Neural progenitor cell (in vitro differentiated cells): Measurements from ENCODE around the gene FAM53B. TPM values are rescaled to one million over a fixed set of nuclear protein-coding genes. Genes with fewer than 3 reads are reported as not detected.

Experiments
- DNase-seq: peaks from one replicate; pipeline ENCODE4 v3.0.0-alpha.2; 2016; ENCODE audit warnings: low spot score
- H2AFZ ChIP-seq: fragments of 200-600 bp; sonication (generic); replicated peaks from 2 replicates; pipeline ENCODE4 v1.6.1; 2016; ENCODE audit warnings: antibody characterized with exemption
- H3F3A ChIP-seq: fragments of 200-600 bp; sonication (generic); 2 replicates; pipeline ENCODE4 v1.6.1; 2016; ENCODE audit warnings: antibody characterized with exemption, low read depth
- H3K27ac ChIP-seq: fragments of 200-600 bp; sonication (generic); 2 replicates; pipeline ENCODE4 v1.5.1; 2016; ENCODE audit warnings: mild to moderate bottlenecking
- H3K27me3 ChIP-seq: fragments of 200-600 bp; sonication (generic); 2 replicates; pipeline ENCODE4 v1.6.1; 2016; ENCODE audit warnings: mild to moderate bottlenecking, moderate library complexity
- H3K36me3 ChIP-seq: fragments of 200-600 bp; sonication (generic); 2 replicates; pipeline ENCODE4 v1.5.1; 2016
- H3K4me1 ChIP-seq: fragments of 200-600 bp; sonication (generic); 2 replicates; pipeline ENCODE4 v1.6.1; 2016; ENCODE audit warnings: mixed run types
- H3K4me2 ChIP-seq: fragments of 200-600 bp; sonication (generic); 2 replicates; pipeline ENCODE4 v1.6.1; 2016
- H3K4me3 ChIP-seq: fragments of 200-600 bp; sonication (generic); 2 replicates; pipeline ENCODE4 v1.5.1; 2016
- H3K79me2 ChIP-seq: fragments of 200-600 bp; sonication (generic); 2 replicates; pipeline ENCODE4 v1.6.1; 2016; ENCODE audit warnings: low read depth
- H3K9ac ChIP-seq: fragments of 200-600 bp; sonication (generic); 2 replicates; pipeline ENCODE4 v1.6.1; 2016
- H3K9me3 ChIP-seq: fragments of 200-600 bp; sonication (generic); 2 replicates; pipeline ENCODE4 v1.5.1; 2016; ENCODE audit warnings: low read depth
- H4K20me1 ChIP-seq: fragments of 200-600 bp; sonication (generic); 2 replicates; pipeline ENCODE4 v1.6.1; 2016; ENCODE audit warnings: low read depth
- H3K27ac Mint-ChIP-seq: 3 replicates; pipeline ENCODE4 v1.8.0; 2021; ENCODE audit warnings: mixed read lengths
- H3K27me3 Mint-ChIP-seq: 2 replicates; pipeline ENCODE4 v1.8.0; 2022; ENCODE audit warnings: low read depth, mild to moderate bottlenecking, inconsistent platforms, moderate library complexity, mixed read lengths; ENCODE audit not compliant: insufficient read depth
- H3K36me3 Mint-ChIP-seq: 3 replicates; pipeline ENCODE4 v1.8.0; 2021; ENCODE audit warnings: mixed read lengths
- H3K4me1 Mint-ChIP-seq: 3 replicates; pipeline ENCODE4 v1.8.0; 2021; ENCODE audit warnings: mixed read lengths
- H3K4me3 Mint-ChIP-seq: 3 replicates; pipeline ENCODE4 v1.8.0; 2021; ENCODE audit warnings: mild to moderate bottlenecking, moderate library complexity, mixed read lengths
- H3K9me3 Mint-ChIP-seq: 3 replicates; pipeline ENCODE4 v1.8.0; 2020; ENCODE audit warnings: mixed read lengths
- CTCF ChIP-seq: fragments of 200-600 bp; sonication (generic); IDR thresholded peaks from 2 replicates; pipeline ENCODE4 v1.5.1; 2017; ENCODE audit warnings: antibody characterized with exemption, mild to moderate bottlenecking
- EZH2 ChIP-seq: fragments of 200-600 bp; sonication (generic); IDR thresholded peaks from 2 replicates; pipeline ENCODE4 v1.6.1; 2017; ENCODE audit warnings: antibody characterized with exemption, mild to moderate bottlenecking, moderate library complexity
- EZH2phosphoT487 ChIP-seq: fragments of 200-600 bp; sonication (generic); IDR thresholded peaks from 2 replicates; pipeline ENCODE4 v1.6.1; 2017; ENCODE audit warnings: antibody characterized with exemption
- total RNA-seq: library from RNA; depleted of rRNA; stranded (reverse); fragments of >200 nt; gene quantifications from 2 replicates; pipeline ENCODE4 v1.2.3, GENCODE V29; 2015; ENCODE audit warnings: low replicate concordance

FAM53B gene
- total RNA-seq, 1 donor from 2014 or later: 15.3 TPM

GRCh38 chr10:124675261-124675660 is 68.9 kb downstream of the FAM53B start:
- peak overlapping the region; percentile 87 for H3K27ac Mint-ChIP-seq
- Histone ChIP-seq H3K4me1 (peaks cover 63% of the 10 kb centered on the region), H2AFZ (no peak overlapping the region), H3K36me3 (no peaks in the 10 kb centered on the region), H3K27me3 (no peaks in the 10 kb centered on the region), H3K9ac (no peak overlapping the region), H3F3A (peaks cover 26% of the 10 kb centered on the region), H3K79me2 (peaks cover 70% of the 10 kb centered on the region), H3K4me2 (no peak overlapping the region), H3K4me3 (no peak overlapping the region), H3K9me3 (no peaks in the 10 kb centered on the region), H4K20me1 (peaks cover 75% of the 10 kb centered on the region), H3K27ac (peak overlapping the region; percentile 67)
- peaks cover 11% of the 10 kb centered on the region for H3K36me3 Mint-ChIP-seq
- no peak for DNase-seq
- H3K9me3 Mint-ChIP-seq: no peaks in the 10 kb centered on the region
- peaks cover 9% of the 10 kb centered on the region for H3K27me3 Mint-ChIP-seq
- no peak overlapping the region for H3K4me3 Mint-ChIP-seq
- peaks cover 71% of the 10 kb centered on the region for H3K4me1 Mint-ChIP-seq
- TF ChIP-seq EZH2 (no peak), EZH2phosphoT487 (no peak), CTCF (no peak)

GRCh38 chr10:124674768-124675222 is 69.4 kb downstream of the FAM53B start:
- peak overlapping the region; percentile 87 for H3K27ac Mint-ChIP-seq

GRCh38 chr10:124672181-124672638 is 72.0 kb downstream of the FAM53B start:
- Histone ChIP-seq H3K9me3 (no peaks in the 10 kb centered on the region), H3K4me1 (peaks cover 65% of the 10 kb centered on the region), H2AFZ (no peak overlapping the region), H3K36me3 (no peaks in the 10 kb centered on the region), H3K79me2 (peaks cover 71% of the 10 kb centered on the region), H3K4me2 (peak overlapping the region; percentile 56), H3K4me3 (no peak overlapping the region), H3K9ac (no peak overlapping the region), H4K20me1 (peaks cover 74% of the 10 kb centered on the region), H3F3A (peaks cover 26% of the 10 kb centered on the region), H3K27me3 (no peaks in the 10 kb centered on the region), H3K27ac (peak overlapping the region; percentile 90)
- Mint-ChIP-seq H3K36me3 (peaks cover 7% of the 10 kb centered on the region), H3K27ac (no peak overlapping the region), H3K9me3 (no peaks in the 10 kb centered on the region), H3K27me3 (peaks cover 9% of the 10 kb centered on the region), H3K4me3 (no peak overlapping the region), H3K4me1 (peaks cover 65% of the 10 kb centered on the region)
- peak; percentile 76 for DNase-seq
- no peak for TF ChIP-seq EZH2phosphoT487
- TF ChIP-seq CTCF: no peak
- no peak for TF ChIP-seq EZH2

More at GRCh38 chr10:124674768-124675222, 69.4 kb downstream of the FAM53B start:
- Mint-ChIP-seq H3K36me3 (peaks cover 7% of the 10 kb centered on the region), H3K9me3 (no peaks in the 10 kb centered on the region), H3K27me3 (peaks cover 9% of the 10 kb centered on the region), H3K4me1 (peaks cover 71% of the 10 kb centered on the region), H3K4me3 (no peak overlapping the region)
- no peaks in the 10 kb centered on the region for H3K27me3 ChIP-seq
- no peak overlapping the region for H3K9ac ChIP-seq
- H3F3A ChIP-seq: peaks cover 26% of the 10 kb centered on the region
- no peaks in the 10 kb centered on the region for H3K36me3 ChIP-seq
- no peak overlapping the region for H3K4me3 ChIP-seq
- TF ChIP-seq CTCF: no peak
- TF ChIP-seq EZH2: no peak
- TF ChIP-seq EZH2phosphoT487: no peak
- peaks cover 70% of the 10 kb centered on the region for H3K79me2 ChIP-seq
- DNase-seq: no peak
- H3K27ac ChIP-seq: peak overlapping the region; percentile 67
- no peak overlapping the region for H3K4me2 ChIP-seq
- no peaks in the 10 kb centered on the region for H3K9me3 ChIP-seq
- no peak overlapping the region for H2AFZ ChIP-seq
- peaks cover 75% of the 10 kb centered on the region for H4K20me1 ChIP-seq
- H3K4me1 ChIP-seq: peaks cover 63% of the 10 kb centered on the region
